H1 (cell line): ENCODE measurements around the gene SNAPIN. TPM values are rescaled to one million over a fixed set of nuclear protein-coding genes. Genes with fewer than 3 reads are reported as not detected.

Experiments
- CHD2 ChIP-seq: IDR thresholded peaks from 2 replicates; pipeline ENCODE4 v1.6.1; 2012; ENCODE audit warnings: low read length, improper control_type of control experiment
- KDM1A ChIP-seq: fragments of 200-600, 300-600 bp; sonication (generic); IDR thresholded peaks from 2 replicates; pipeline ENCODE4 v1.7.1; 2016; ENCODE audit warnings: mild to moderate bottlenecking, low read length, borderline replicate concordance
- polyA plus RNA-seq, 7 experiments: library from polyadenylated mRNA; depleted of rRNA in 3 of 7; stranded (reverse) in 5 of 7; unstranded in 2 of 7; fragments of >200 nt in 5 of 7; fragments of 200-250 nt in 2 of 7; gene quantifications; 1 replicate in 5 of 7; 2 replicates in 1 of 7; 4 replicates in 1 of 7; pipeline versions ENCODE4 v1.2.1 to v1.2.3, GENCODE V29; 2011 to 2013; ENCODE audit warnings: missing spikeins in 2 of 7, mixed read lengths in 2 of 7
- total RNA-seq: library from RNA; stranded (reverse); fragmentation: NEBNext Ultra II Directional; extraction: Animal tissue kit (Norgen Biotek cat#: 25700); gene quantifications from 2 replicates; pipeline ENCODE4 v1.2.1, GENCODE V29; 2021

SNAPIN gene
- total and polyA plus RNA-seq, 2 of the 8 experiments (the other 6 are each of a cell fraction or from before 2014, with no cell fraction given): 25.7 to 31.1 TPM

DNA sequence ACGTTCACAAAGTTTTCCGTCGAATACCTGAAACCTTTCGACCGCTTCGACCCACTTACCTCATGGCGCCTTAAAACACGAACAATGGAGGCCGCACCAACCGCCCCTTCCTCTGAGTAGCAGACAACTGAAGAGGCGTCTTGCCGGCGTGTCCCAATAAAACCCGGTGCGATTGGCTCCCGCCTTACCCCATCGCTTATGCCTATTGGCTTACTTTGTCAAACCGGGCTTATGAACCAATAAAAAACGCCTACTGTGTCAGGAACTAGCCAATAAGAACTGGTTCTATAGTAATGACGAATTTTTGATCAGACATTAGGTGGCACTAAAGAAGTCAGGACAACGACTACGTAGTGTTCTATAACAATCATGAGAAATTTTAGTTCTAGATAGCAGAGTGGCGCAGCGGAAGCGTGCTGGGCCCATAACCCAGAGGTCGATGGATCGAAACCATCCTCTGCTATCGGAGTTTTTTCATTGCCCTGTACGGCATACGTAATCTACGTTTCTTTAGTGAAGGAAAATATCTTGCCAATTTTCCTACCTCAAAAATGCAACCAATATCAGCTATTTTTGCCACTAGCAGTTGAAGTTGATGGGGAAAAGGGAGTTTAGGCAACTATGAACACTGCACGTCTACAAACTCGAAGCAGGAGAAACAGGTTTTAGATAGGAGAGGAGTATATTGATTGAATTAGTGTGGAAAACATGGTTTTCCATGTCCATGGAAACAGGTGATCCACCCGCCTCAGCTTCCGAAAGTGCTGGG lies 12.5 kb downstream of the SNAPIN start, which contains the start of gene ILF2 (continued):
- no peak for TF ChIP-seq KDM1A
- peak; percentile 80 for TF ChIP-seq CHD2
